ENCODE data around the gene BSND.

DNA sequence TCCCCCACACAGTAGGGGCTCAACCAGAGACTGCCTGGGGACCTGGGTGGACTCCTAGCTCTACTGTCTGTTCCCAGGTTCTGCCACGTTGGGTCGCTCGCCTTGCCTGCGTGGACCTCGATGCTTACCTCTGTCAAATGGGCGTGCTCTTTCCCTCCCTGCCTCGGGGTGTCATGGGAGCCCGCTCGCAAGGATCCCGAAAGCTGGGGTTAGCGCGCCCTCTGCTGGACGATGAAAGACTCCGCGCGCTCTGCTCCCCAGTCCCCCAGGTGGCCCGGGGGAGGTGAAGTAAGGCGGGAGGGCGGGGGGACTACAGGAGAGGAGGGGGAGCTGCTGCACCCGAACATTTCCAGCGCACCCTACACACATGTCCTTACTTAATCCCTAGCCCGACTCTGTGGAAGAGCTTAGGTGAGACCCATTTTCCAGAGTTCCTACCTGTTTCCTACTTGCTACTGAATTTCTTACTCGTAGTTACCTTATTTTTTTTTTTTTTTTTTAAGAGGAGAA lies 2.3 kb upstream of the BSND start:
- TF ChIP-seq CTCF (conservative IDR thresholded peaks at IDR 0.05; ENCODE audit: low read depth, low read length) (peak; percentile 92), EZH2 (IDR thresholded peaks at IDR 0.05; ENCODE audit: borderline replicate concordance, low read depth, low read length, poor library complexity, severe bottlenecking) (no peak)
